H9 (cell line): ENCODE measurements around the gene ERC1. TPM values are rescaled to one million over a fixed set of nuclear protein-coding genes. Genes with fewer than 3 reads are reported as not detected.

Experiments used
- DNase-seq: peaks from one replicate; pipeline ENCODE4 v3.0.0-alpha.2; 2017
- H2AFZ ChIP-seq: one replicate; pipeline ENCODE4 v1.6.1; 2013; ENCODE audit warnings: mild to moderate bottlenecking, low read length, control low read depth, moderate library complexity
- H2AK5ac ChIP-seq: 2 replicates; pipeline ENCODE4 v1.6.1; 2013; ENCODE audit warnings: low read length, control low read depth, mixed read lengths; ENCODE audit not compliant: insufficient read length
- H2BK120ac ChIP-seq: one replicate; pipeline ENCODE4 v1.6.1; 2013; ENCODE audit warnings: low read depth, mild to moderate bottlenecking, low read length, control low read depth, inconsistent platforms; ENCODE audit not compliant: poor library complexity, severe bottlenecking
- H2BK12ac ChIP-seq: 2 replicates; pipeline ENCODE4 v1.6.1; 2013; ENCODE audit warnings: low read length, control low read depth, mixed read lengths, low read depth; ENCODE audit not compliant: insufficient read length
- H2BK15ac ChIP-seq: 2 replicates; pipeline ENCODE4 v1.6.1; 2013; ENCODE audit warnings: low read depth, low read length, control low read depth
- H2BK20ac ChIP-seq: one replicate; pipeline ENCODE4 v1.6.1; 2013; ENCODE audit warnings: low read depth, mild to moderate bottlenecking, low read length, control low read depth, inconsistent platforms; ENCODE audit not compliant: poor library complexity, severe bottlenecking
- H2BK5ac ChIP-seq: 2 replicates; pipeline ENCODE4 v1.6.1; 2013; ENCODE audit warnings: low read length, control low read depth, mixed read lengths; ENCODE audit not compliant: insufficient read length
- H3K14ac ChIP-seq: 2 replicates; pipeline ENCODE4 v1.6.1; 2013; ENCODE audit warnings: low read length, control low read depth; ENCODE audit not compliant: insufficient read depth
- H3K18ac ChIP-seq: 2 replicates; pipeline ENCODE4 v1.6.1; 2013; ENCODE audit warnings: low read depth, mild to moderate bottlenecking, mixed read lengths, low read length, control low read depth; ENCODE audit not compliant: insufficient read length
- H3K23ac ChIP-seq: 2 replicates; pipeline ENCODE4 v1.6.1; 2013; ENCODE audit warnings: low read length, control low read depth, mixed read lengths, low read depth; ENCODE audit not compliant: insufficient read length
- H3K23me2 ChIP-seq: 2 replicates; pipeline ENCODE4 v1.6.1; 2013; ENCODE audit warnings: low read depth, mild to moderate bottlenecking, mixed read lengths, low read length, control low read depth; ENCODE audit not compliant: insufficient read length, poor library complexity, severe bottlenecking
- H3K27ac ChIP-seq: 2 replicates; pipeline ENCODE4 v1.5.1; 2013; ENCODE audit warnings: low read length, control low read depth, mixed read lengths, low read depth; ENCODE audit not compliant: insufficient read length
- H3K27me3 ChIP-seq: 2 replicates; pipeline ENCODE4 v1.6.1; 2013; ENCODE audit warnings: low read length, control low read depth, inconsistent platforms; ENCODE audit not compliant: insufficient read depth
- H3K4ac ChIP-seq: 2 replicates; pipeline ENCODE4 v1.6.1; 2013; ENCODE audit warnings: low read depth, mild to moderate bottlenecking, control low read depth, inconsistent platforms, low read length, moderate library complexity
- H3K4me1 ChIP-seq: 2 replicates; pipeline ENCODE4 v1.6.1; 2013; ENCODE audit warnings: low read length, control low read depth, inconsistent platforms; ENCODE audit not compliant: insufficient read depth
- H3K4me2 ChIP-seq: 2 replicates; pipeline ENCODE4 v1.6.1; 2013; ENCODE audit warnings: low read length, control low read depth, mixed read lengths; ENCODE audit not compliant: insufficient read length, insufficient read depth
- H3K56ac ChIP-seq: 2 replicates; pipeline ENCODE4 v1.6.1; 2013; ENCODE audit warnings: low read depth, mild to moderate bottlenecking, mixed read lengths, low read length, control low read depth; ENCODE audit not compliant: insufficient read length
- H3K79me1 ChIP-seq: 2 replicates; pipeline ENCODE4 v1.6.1; 2013; ENCODE audit warnings: low read depth, mild to moderate bottlenecking, moderate library complexity, low read length, control low read depth, inconsistent platforms; ENCODE audit not compliant: insufficient read depth, poor library complexity, severe bottlenecking
- H3K79me2 ChIP-seq: 2 replicates; pipeline ENCODE4 v1.6.1; 2013; ENCODE audit warnings: low read length, control low read depth, inconsistent platforms; ENCODE audit not compliant: insufficient read depth
- H3K9ac ChIP-seq: 2 replicates; pipeline ENCODE4 v1.6.1; 2013; ENCODE audit warnings: low read length, control low read depth, mixed read lengths; ENCODE audit not compliant: insufficient read length; ENCODE audit errors: extremely low read depth
- H3K9me3 ChIP-seq: one replicate; pipeline ENCODE4 v1.6.1; 2013; ENCODE audit warnings: low read depth, low read length, inconsistent platforms; ENCODE audit not compliant: control insufficient read depth
- H3T11ph ChIP-seq: one replicate; pipeline ENCODE4 v1.6.1; 2013; ENCODE audit warnings: mild to moderate bottlenecking, low read length, control low read depth, inconsistent platforms
- H4K20me1 ChIP-seq: one replicate; pipeline ENCODE4 v1.6.1; 2013; ENCODE audit not compliant: control insufficient read depth, insufficient read length, insufficient read depth
- H4K5ac ChIP-seq: 2 replicates; pipeline ENCODE4 v1.6.1; 2013; ENCODE audit warnings: low read depth, mild to moderate bottlenecking, mixed read lengths, low read length, control low read depth; ENCODE audit not compliant: insufficient read length
- H4K8ac ChIP-seq: replicated peaks from 2 replicates; pipeline ENCODE4 v1.6.1; 2013; ENCODE audit warnings: low read length, control low read depth, mixed read lengths, low read depth; ENCODE audit not compliant: insufficient read length
- H4K91ac ChIP-seq: 2 replicates; pipeline ENCODE4 v1.6.1; 2013; ENCODE audit warnings: low read depth, mild to moderate bottlenecking, moderate library complexity, mixed read lengths, low read length, control low read depth; ENCODE audit not compliant: insufficient read length
- H3K27ac Mint-ChIP-seq, 3 experiments: 2 replicates in 2 of 3; 3 replicates in 1 of 3; pipeline ENCODE4 v1.8.0; 2020 to 2021; ENCODE audit warnings: mixed read lengths in 3 of 3, mild to moderate bottlenecking in 1 of 3, moderate library complexity in 1 of 3
- H3K27me3 Mint-ChIP-seq: 2 replicates; pipeline ENCODE4 v1.8.0; 2021; ENCODE audit warnings: low read depth, mild to moderate bottlenecking, moderate library complexity, mixed read lengths
- H3K36me3 Mint-ChIP-seq, 3 experiments: 2 replicates in 2 of 3; 3 replicates in 1 of 3; pipeline ENCODE4 v1.8.0; 2020 to 2021; ENCODE audit warnings: low read depth in 3 of 3, mixed read lengths in 3 of 3; ENCODE audit not compliant: insufficient read depth in 1 of 3
- H3K4me1 Mint-ChIP-seq, 2 experiments: 2 replicates each; pipeline ENCODE4 v1.8.0; 2020; ENCODE audit warnings: mixed read lengths in 2 of 2
- H3K4me3 Mint-ChIP-seq, 2 experiments: 2 replicates in 1 of 2; 3 replicates in 1 of 2; pipeline ENCODE4 v1.8.0; 2020 to 2021; ENCODE audit warnings: mild to moderate bottlenecking in 2 of 2, mixed read lengths in 2 of 2, moderate library complexity in 1 of 2
- H3K9me3 Mint-ChIP-seq, 2 experiments: 2 replicates in 1 of 2; 3 replicates in 1 of 2; pipeline ENCODE4 v1.8.0; 2020; ENCODE audit warnings: mild to moderate bottlenecking in 2 of 2, mixed read lengths in 2 of 2, moderate library complexity in 1 of 2
- WGBS: extraction: QIAGEN DNeasy Blood & Tissue Kit; methylation state at CpG from one replicate; pipeline ENCODE4 v1.1.7; 2013; ENCODE audit warnings: missing lambda C conversion rate, low lambda C conversion rate, mixed read lengths; ENCODE audit not compliant: insufficient read length; ENCODE audit errors: extremely low coverage; 5-methylcytosine and 5-hydroxymethylcytosine counted together
- total RNA-seq: library from RNA; stranded (reverse); gene quantifications from 2 replicates; pipeline ENCODE4 v1.2.1, GENCODE V29; 2021
- TF ChIP-seq, protein P1 (sequence below): fragments of 200-600 bp; sonication (generic); conservative IDR thresholded peaks from 3 replicates; pipeline ENCODE4 v1.8.0; 2021; ENCODE audit warnings: antibody characterized with exemption, mild to moderate bottlenecking

The ERC1 gene
- total RNA-seq, 1 experiment from 2014 or later: 51.2 TPM

DNA sequence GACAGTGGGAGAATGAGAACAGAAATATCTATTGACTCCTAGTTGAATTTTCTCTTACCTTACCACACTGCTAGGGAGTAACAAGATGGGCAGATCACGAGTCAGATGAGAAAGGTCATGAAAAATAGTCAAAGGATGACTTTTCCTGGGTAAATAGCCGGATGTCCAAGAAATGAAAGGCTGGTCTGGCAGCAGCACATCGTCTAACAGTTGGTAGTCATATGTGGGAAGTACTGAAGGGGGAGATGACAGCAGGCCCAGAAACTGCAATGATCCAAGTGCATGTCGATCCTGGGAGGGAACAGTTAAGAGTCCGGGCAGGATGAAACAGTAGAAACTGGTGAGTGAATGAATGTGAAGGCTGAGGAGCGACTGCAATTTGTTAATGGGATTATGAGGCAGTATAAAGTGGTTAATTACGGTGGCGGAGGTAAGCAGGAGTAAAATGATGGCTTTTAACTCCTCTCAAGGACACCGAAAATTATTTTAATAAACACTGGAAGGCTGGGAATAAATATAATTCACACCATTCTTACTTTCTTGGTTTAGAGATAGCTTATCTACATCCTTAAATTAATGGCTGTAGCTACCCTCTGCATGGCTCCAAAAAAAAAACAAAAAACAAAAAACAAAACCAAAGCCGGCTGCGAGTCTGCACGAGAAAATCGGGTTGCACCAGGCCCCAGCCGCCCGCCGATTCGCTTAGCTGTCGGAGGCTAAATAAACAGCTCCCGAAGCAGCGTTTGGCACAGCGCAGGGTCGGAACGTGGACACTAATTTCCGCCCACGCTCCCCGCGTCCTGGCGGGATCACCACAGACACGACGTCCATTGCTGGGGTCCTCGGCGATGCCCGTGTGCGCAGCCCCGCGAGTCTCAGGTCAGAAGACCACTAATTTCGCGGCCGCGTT is 1.0 kb upstream of the ERC1 start:
- H3K18ac ChIP-seq: peak overlapping the region; percentile 76
- H3K14ac ChIP-seq: peak overlapping the region; percentile 92
- no peaks in the 10 kb centered on the region; the same call in 1 of the 2 replicates for H3K27me3 Mint-ChIP-seq
- H3K56ac ChIP-seq: no peak overlapping the region
- peaks cover 3% of the 10 kb centered on the region for H3K4me1 ChIP-seq
- no peak overlapping the region; the same call in 1 of the 2 replicates for H3K4ac ChIP-seq
- no CpG with 5 or more reads among the region's 40 CpGs for WGBS
- no peak overlapping the region for H3T11ph ChIP-seq
- H3K9me3 ChIP-seq: no peaks in the 10 kb centered on the region
- H4K20me1 ChIP-seq: no peaks in the 10 kb centered on the region
- H3K23me2 ChIP-seq: no peaks in the 10 kb centered on the region
- H3K9me3 Mint-ChIP-seq: no peaks in the 10 kb centered on the region
- H3K4me3 Mint-ChIP-seq: peak overlapping the region; percentile 79 to 86
- no peak overlapping the region for H4K5ac ChIP-seq
- H3K9ac ChIP-seq: peak overlapping the region; percentile 80
- TF ChIP-seq, protein P1, sequence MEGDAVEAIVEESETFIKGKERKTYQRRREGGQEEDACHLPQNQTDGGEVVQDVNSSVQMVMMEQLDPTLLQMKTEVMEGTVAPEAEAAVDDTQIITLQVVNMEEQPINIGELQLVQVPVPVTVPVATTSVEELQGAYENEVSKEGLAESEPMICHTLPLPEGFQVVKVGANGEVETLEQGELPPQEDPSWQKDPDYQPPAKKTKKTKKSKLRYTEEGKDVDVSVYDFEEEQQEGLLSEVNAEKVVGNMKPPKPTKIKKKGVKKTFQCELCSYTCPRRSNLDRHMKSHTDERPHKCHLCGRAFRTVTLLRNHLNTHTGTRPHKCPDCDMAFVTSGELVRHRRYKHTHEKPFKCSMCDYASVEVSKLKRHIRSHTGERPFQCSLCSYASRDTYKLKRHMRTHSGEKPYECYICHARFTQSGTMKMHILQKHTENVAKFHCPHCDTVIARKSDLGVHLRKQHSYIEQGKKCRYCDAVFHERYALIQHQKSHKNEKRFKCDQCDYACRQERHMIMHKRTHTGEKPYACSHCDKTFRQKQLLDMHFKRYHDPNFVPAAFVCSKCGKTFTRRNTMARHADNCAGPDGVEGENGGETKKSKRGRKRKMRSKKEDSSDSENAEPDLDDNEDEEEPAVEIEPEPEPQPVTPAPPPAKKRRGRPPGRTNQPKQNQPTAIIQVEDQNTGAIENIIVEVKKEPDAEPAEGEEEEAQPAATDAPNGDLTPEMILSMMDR: no peak
- H3K36me3 Mint-ChIP-seq: no peaks in the 10 kb centered on the region; a peak in 1 of 7 replicates
- peak overlapping the region in 2 of 3 experiments; percentile 14 to 39; a peak in 1 of 7 replicates for H3K27ac Mint-ChIP-seq
- H2AFZ ChIP-seq: no peak overlapping the region
- no peaks in the 10 kb centered on the region for H3K27me3 ChIP-seq
- H2BK12ac ChIP-seq: no peak overlapping the region
- H2BK15ac ChIP-seq: no peak overlapping the region
- DNase-seq: peak; percentile 51
- H4K8ac ChIP-seq: no peak overlapping the region
- H3K27ac ChIP-seq: no peak overlapping the region
- H2BK120ac ChIP-seq: no peak overlapping the region
- H3K23ac ChIP-seq: no peak overlapping the region
- peaks cover 24% of the 10 kb centered on the region in 2 experiments for H3K4me1 Mint-ChIP-seq
- H3K79me2 ChIP-seq: peaks cover 2% of the 10 kb centered on the region; the same call in 1 of the 2 replicates
- H2BK5ac ChIP-seq: no peak overlapping the region
- H4K91ac ChIP-seq: no peak overlapping the region
- peak overlapping the region; percentile 59 for H3K4me2 ChIP-seq
- no peak overlapping the region for H2AK5ac ChIP-seq
- peaks cover 2% of the 10 kb centered on the region for H3K79me1 ChIP-seq
- no peak overlapping the region for H2BK20ac ChIP-seq
